KMS-11 (cell line): ENCODE measurements around the gene KAT8.

Experiments
- H2AFZ ChIP-seq: fragments of 200-600 bp; sonication (generic); 2 replicates; pipeline ENCODE4 v1.6.1; 2016; ENCODE audit warnings: antibody characterized with exemption, mixed run types, low read depth
- H3K27ac ChIP-seq: fragments of 200-600 bp; sonication (generic); 2 replicates; pipeline ENCODE4 v1.6.1; 2016; ENCODE audit warnings: mild to moderate bottlenecking, mixed run types
- H3K27me3 ChIP-seq: fragments of 200-600 bp; sonication (generic); 2 replicates; pipeline ENCODE4 v1.6.1; 2017; ENCODE audit warnings: mild to moderate bottlenecking, low read depth, mixed run types, moderate library complexity; ENCODE audit not compliant: insufficient read depth
- H3K36me3 ChIP-seq: fragments of 200-600 bp; sonication (generic); 2 replicates; pipeline ENCODE4 v1.6.1; 2017; ENCODE audit warnings: mild to moderate bottlenecking, mixed run types; ENCODE audit not compliant: insufficient read depth
- H3K4me1 ChIP-seq: fragments of 200-600 bp; sonication (generic); 2 replicates; pipeline ENCODE4 v1.6.1; 2016; ENCODE audit warnings: mild to moderate bottlenecking, low read depth, mixed run types; ENCODE audit not compliant: poor library complexity, severe bottlenecking
- H3K4me2 ChIP-seq: fragments of 200-600 bp; sonication (generic); 2 replicates; pipeline ENCODE4 v1.7.0; 2016; ENCODE audit warnings: mild to moderate bottlenecking, mixed run types
- H3K4me3 ChIP-seq: fragments of 200-600 bp; sonication (generic); IDR thresholded peaks from 2 replicates; pipeline ENCODE4 v1.6.1; 2017; ENCODE audit warnings: low read depth, low read length, mixed read lengths; ENCODE audit not compliant: insufficient read depth
- H3K79me2 ChIP-seq: fragments of 200-600 bp; sonication (generic); 2 replicates; pipeline ENCODE4 v1.6.1; 2016; ENCODE audit warnings: low read depth, mixed run types; ENCODE audit not compliant: insufficient read depth
- H3K9ac ChIP-seq: fragments of 200-600 bp; sonication (generic); 2 replicates; pipeline ENCODE4 v1.6.1; 2016; ENCODE audit warnings: mild to moderate bottlenecking, mixed run types
- H4K20me1 ChIP-seq: fragments of 200-600 bp; sonication (generic); 2 replicates; pipeline ENCODE4 v1.6.1; 2016; ENCODE audit warnings: mild to moderate bottlenecking, mixed run types; ENCODE audit not compliant: insufficient read depth
- TF ChIP-seq, protein P1 (sequence below): fragments of 200-600 bp; sonication (generic); conservative IDR thresholded peaks from 2 replicates; pipeline ENCODE4 v1.6.1; 2017; ENCODE audit warnings: low read depth, mild to moderate bottlenecking, antibody characterized with exemption, low read length, moderate library complexity, mixed read lengths

Gene KAT8

DNA sequence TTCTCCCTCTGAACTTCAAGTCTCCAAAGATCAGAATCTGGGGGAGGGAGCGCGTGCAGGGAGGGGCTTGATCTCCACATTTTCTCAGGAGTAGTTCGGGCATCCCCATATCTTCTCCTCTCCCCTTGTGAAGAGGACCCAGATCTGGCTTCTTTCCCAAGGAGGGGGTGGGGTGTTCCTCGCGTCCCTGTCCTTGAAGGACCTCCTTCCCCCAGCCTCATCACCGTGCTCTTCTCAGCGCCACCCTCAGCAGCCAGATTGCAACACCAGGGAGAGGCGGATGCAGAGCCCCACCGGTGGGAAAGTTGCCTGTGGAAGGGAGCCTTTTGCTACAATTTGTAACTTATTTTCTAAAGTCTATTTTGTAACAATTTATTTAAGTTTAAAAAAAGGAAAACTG is 34.4 kb upstream of the KAT8 start:
- Histone ChIP-seq H3K4me2 (no peak overlapping the region), H3K79me2 (0 out of 2 replicates have a peak, but pooled peaks cover 3% of the 10 kb centered on the region), H2AFZ (no peak overlapping the region), H4K20me1 (no peaks in the 10 kb centered on the region), H3K27me3 (no peaks in the 10 kb centered on the region), H3K4me1 (no peaks in the 10 kb centered on the region), H3K27ac (no peak overlapping the region), H3K36me3 (no peaks in the 10 kb centered on the region; the same call in 1 of the 2 replicates), H3K4me3 (no peak overlapping the region), H3K9ac (no peak overlapping the region)
- TF ChIP-seq, protein P1, sequence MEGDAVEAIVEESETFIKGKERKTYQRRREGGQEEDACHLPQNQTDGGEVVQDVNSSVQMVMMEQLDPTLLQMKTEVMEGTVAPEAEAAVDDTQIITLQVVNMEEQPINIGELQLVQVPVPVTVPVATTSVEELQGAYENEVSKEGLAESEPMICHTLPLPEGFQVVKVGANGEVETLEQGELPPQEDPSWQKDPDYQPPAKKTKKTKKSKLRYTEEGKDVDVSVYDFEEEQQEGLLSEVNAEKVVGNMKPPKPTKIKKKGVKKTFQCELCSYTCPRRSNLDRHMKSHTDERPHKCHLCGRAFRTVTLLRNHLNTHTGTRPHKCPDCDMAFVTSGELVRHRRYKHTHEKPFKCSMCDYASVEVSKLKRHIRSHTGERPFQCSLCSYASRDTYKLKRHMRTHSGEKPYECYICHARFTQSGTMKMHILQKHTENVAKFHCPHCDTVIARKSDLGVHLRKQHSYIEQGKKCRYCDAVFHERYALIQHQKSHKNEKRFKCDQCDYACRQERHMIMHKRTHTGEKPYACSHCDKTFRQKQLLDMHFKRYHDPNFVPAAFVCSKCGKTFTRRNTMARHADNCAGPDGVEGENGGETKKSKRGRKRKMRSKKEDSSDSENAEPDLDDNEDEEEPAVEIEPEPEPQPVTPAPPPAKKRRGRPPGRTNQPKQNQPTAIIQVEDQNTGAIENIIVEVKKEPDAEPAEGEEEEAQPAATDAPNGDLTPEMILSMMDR, result no peak

DNA sequence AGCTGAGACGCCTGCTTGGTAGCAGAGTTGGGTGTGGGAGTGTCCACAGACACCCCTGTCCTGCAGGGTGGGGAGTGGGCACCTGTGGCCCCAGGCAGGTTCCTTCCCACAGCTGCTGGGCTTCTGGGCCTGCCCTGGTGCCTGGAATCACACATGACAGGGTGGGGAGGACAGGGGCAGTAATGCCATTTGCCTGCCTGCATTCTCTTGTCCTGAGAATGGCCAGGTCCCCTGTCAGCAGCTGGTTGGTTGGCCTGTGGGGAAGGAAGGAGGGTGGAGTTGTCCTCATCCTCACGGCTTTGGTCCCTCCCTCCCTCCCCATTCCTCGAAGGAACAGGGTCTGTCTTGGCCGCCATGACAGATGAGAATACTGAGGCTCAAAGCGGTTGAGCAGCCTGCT is 33.9 kb upstream of the KAT8 start:
- Histone ChIP-seq H3K79me2 (no peaks in the 10 kb centered on the region), H3K36me3 (no peaks in the 10 kb centered on the region; the same call in 1 of the 2 replicates)

DNA sequence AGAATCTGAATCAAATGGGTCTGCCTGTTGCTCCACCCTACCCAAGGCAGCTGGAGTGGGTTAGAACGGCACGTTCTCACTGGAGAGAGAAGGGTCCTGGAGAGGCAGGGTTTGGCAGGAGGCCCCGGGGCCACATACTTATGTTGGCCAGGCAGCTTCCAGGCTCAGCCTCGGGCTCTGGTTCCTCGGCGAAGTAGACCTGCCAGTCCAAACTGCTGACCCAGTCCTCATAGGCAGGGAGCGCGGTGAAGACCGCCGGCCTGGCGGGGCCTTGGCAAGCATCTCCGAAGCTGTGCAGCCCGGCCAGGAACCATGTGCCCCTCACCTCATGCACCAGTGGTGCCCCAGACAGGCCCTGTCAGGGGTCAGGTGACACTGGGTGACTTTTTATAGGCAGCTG is 33.5 kb upstream of the KAT8 start:
- H3K27ac ChIP-seq, result no peak overlapping the region
- H3K36me3 ChIP-seq, result no peaks in the 10 kb centered on the region; the same call in 1 of the 2 replicates
- no peak overlapping the region for H3K4me3 ChIP-seq
- TF ChIP-seq, protein P1, result no peak
- no peak overlapping the region for H3K4me2 ChIP-seq
- H3K27me3 ChIP-seq, result no peaks in the 10 kb centered on the region
- H3K9ac ChIP-seq, result no peak overlapping the region
- H4K20me1 ChIP-seq, result no peaks in the 10 kb centered on the region
- H3K4me1 ChIP-seq, result no peaks in the 10 kb centered on the region
- H3K79me2 ChIP-seq, result no peaks in the 10 kb centered on the region
- no peak overlapping the region for H2AFZ ChIP-seq

More for the DNA sequence above, 33.9 kb upstream of the KAT8 start:
- no peak overlapping the region for H3K4me2 ChIP-seq
- H3K4me1 ChIP-seq, result no peaks in the 10 kb centered on the region
- H4K20me1 ChIP-seq, result no peaks in the 10 kb centered on the region
- TF ChIP-seq, protein P1, result no peak
- no peak overlapping the region for H2AFZ ChIP-seq
- no peak overlapping the region for H3K27ac ChIP-seq
- H3K9ac ChIP-seq, result no peak overlapping the region
- H3K4me3 ChIP-seq, result no peak overlapping the region
- no peaks in the 10 kb centered on the region for H3K27me3 ChIP-seq

DNA sequence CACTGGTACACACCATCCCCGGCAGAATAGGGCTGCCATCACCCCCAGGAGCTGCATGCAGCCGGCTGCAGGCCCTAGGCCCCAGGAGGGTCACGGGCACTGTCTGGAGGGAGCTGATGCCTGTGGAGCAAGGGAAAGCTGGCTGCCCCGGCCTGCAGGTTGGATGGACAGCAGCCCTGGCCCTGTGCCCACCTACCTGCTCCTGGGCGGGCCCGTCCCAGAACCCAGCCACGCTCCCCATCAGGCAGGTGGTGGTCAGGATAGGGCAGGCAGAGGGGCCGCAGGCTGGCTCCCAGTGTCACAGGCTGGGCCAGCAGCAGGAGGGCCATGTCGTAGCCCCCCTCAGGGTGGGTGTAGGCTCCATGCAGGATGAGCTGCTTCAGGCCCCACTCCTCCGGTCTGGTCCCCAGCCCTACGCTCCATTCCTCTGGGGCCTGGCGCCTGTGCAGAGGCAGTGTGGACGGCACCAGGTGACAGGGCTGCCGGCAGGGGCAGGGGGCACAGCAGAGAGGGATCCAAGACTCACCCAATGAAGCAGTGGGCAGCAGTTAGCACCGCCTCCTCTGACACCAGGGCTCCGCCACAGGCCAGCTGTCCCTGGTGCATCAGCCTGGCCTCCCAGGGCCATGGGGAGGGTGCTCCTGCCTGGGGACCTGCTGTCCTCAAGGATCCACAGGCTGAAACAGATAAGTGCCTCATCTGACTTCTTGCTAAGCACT is 32.7 kb upstream of the KAT8 start:
- H3K79me2 ChIP-seq, result no peaks in the 10 kb centered on the region
- H4K20me1 ChIP-seq, result no peaks in the 10 kb centered on the region
- no peaks in the 10 kb centered on the region for H3K27me3 ChIP-seq
- TF ChIP-seq, protein P1, result no peak
- no peak overlapping the region for H3K27ac ChIP-seq
- H3K9ac ChIP-seq, result no peak overlapping the region
- H3K4me3 ChIP-seq, result no peak overlapping the region
- no peak overlapping the region for H2AFZ ChIP-seq
- no peaks in the 10 kb centered on the region for H3K4me1 ChIP-seq
- no peak overlapping the region for H3K4me2 ChIP-seq
- H3K36me3 ChIP-seq, result no peaks in the 10 kb centered on the region; the same call in 1 of the 2 replicates
